Natural killer cell treated with Interleukin-12 subunit alpha and Interleukin-12 subunit beta and Interleukin-15 and Interleukin-18, amount 100 ng/mL, for 72 hours (primary cell): Measurements from ENCODE around the gene VIPAS39. TPM values are rescaled to one million over a fixed set of nuclear protein-coding genes. Genes with fewer than 3 reads are reported as not detected.
"Not testable (repeated sequence)": the region's sequence is repeated elsewhere in the genome, so short reads cannot be mapped to it uniquely, and the experiment has no call there.

Source experiments
- ATAC-seq, 2 donors: fragments of 150-1000 bp; cut with Tn5 transposase in 1 of 2; sonication (Bioruptor Pico), chemical (Tn5 transposase) in 1 of 2; 2 replicates each; pipeline ENCODE4 v1.10.0; 2021
- DNase-seq: peaks from one replicate; pipeline ENCODE4 v3.0.0; 2022; ENCODE audit warnings: low spot score
- H3K27ac Mint-ChIP-seq, 2 donors: 1 replicate in 1 of 2; 2 replicates in 1 of 2; pipeline ENCODE4 v1.8.0; 2022; ENCODE audit warnings: mixed read lengths in 2 of 2, mild to moderate bottlenecking in 1 of 2, moderate library complexity in 1 of 2
- H3K27me3 Mint-ChIP-seq, 2 donors: 1 replicate in 1 of 2; 2 replicates in 1 of 2; pipeline ENCODE4 v1.8.0; 2022; ENCODE audit warnings: mixed read lengths in 2 of 2
- H3K36me3 Mint-ChIP-seq: one replicate; pipeline ENCODE4 v1.8.0; 2022; ENCODE audit warnings: mixed read lengths
- H3K4me1 Mint-ChIP-seq, 2 donors: 1 replicate in 1 of 2; 2 replicates in 1 of 2; pipeline ENCODE4 v1.8.0; 2022; ENCODE audit warnings: low read depth in 2 of 2, mixed read lengths in 2 of 2, mild to moderate bottlenecking in 1 of 2
- H3K4me3 Mint-ChIP-seq: one replicate; pipeline ENCODE4 v1.8.0; 2022; ENCODE audit warnings: mixed read lengths
- H3K9me3 Mint-ChIP-seq: 2 replicates; pipeline ENCODE4 v1.8.0; 2022; ENCODE audit warnings: mixed read lengths
- total RNA-seq, 2 donors: library from RNA; stranded (reverse); gene quantifications; one replicate each; pipeline ENCODE4 v1.2.3, GENCODE V29; 2022

The VIPAS39 gene
- total RNA-seq, 2 donors from 2014 or later: 19.0 to 22.0 TPM

- Mint-ChIP-seq H3K36me3 (peaks cover 39% of the 10 kb centered on the region), H3K27ac (peak overlapping the region; percentile 98), H3K4me1 (peaks cover 31 to 41% of the 10 kb centered on the region in 2 donors), H3K27me3 (no peaks in the 10 kb centered on the region), H3K4me3 (peak overlapping the region; percentile 100), H3K9me3 (no peaks in the 10 kb centered on the region)
- DNase-seq (no peak), ATAC-seq (peak in 1 of 2 donors; percentile 4)
Measured at GRCh38 chr14:77457115-77457521, 283 bp downstream of the VIPAS39 start.

GRCh38 chr14:77455966-77456640 lies 1.3 kb downstream of the VIPAS39 start:
- Mint-ChIP-seq H3K4me3 (peak overlapping the region; percentile 100), H3K36me3 (peaks cover 30% of the 10 kb centered on the region), H3K27ac (peak overlapping the region; percentile 98), H3K9me3 (no peaks in the 10 kb centered on the region), H3K4me1 (peaks cover 26 to 41% of the 10 kb centered on the region in 2 donors), H3K27me3 (no peaks in the 10 kb centered on the region)
- DNase-seq: no peak
- ATAC-seq: no peak

- Mint-ChIP-seq H3K4me3 (no peak overlapping the region), H3K9me3 (no peaks in the 10 kb centered on the region), H3K36me3 (peaks cover 16% of the 10 kb centered on the region), H3K27me3 (no peaks in the 10 kb centered on the region), H3K27ac (no peak overlapping the region), H3K4me1 (no peaks in the 10 kb centered on the region)
- DNase-seq (no peak), ATAC-seq (no peak)
Measured at GRCh38 chr14:77442196-77442595, 15.2 kb downstream of the VIPAS39 start.

DNA sequence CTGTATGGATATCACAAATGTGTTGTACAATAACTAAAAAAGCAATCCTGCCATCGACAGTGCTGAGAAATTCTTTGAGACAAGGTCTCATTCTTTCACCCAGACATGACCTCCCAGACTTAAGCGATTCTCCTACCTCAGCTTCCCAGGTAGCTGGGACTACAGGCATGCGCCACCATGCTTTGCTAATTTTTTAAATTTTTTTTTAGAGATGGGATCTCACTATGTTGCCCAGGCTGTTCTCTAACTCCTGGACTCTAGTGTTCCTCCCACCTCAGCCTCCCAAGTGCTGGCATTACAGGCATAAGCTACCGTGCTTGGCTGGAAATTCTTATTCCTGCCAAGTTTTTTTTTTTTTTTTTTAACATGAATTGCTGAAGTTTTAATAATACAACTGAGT lies 17.5 kb downstream of the VIPAS39 start:
- no peaks in the 10 kb centered on the region for H3K27me3 Mint-ChIP-seq
- no peaks in the 10 kb centered on the region for H3K4me1 Mint-ChIP-seq
- H3K9me3 Mint-ChIP-seq: no peaks in the 10 kb centered on the region
- ATAC-seq (no peak), DNase-seq (no peak)
- H3K27ac Mint-ChIP-seq: no peak overlapping the region
- H3K36me3 Mint-ChIP-seq: peaks cover 29% of the 10 kb centered on the region
- no peak overlapping the region for H3K4me3 Mint-ChIP-seq

- Mint-ChIP-seq H3K4me3 (no peak overlapping the region), H3K36me3 (peaks cover 35% of the 10 kb centered on the region), H3K4me1 (no peaks in the 10 kb centered on the region), H3K27ac (no peak overlapping the region), H3K27me3 (no peaks in the 10 kb centered on the region), H3K9me3 (no peaks in the 10 kb centered on the region)
- no peak for DNase-seq
- no peak for ATAC-seq
Measured at GRCh38 chr14:77438596-77438995, 18.8 kb downstream of the VIPAS39 start.

GRCh38 chr14:77436042-77436441 lies 21.4 kb downstream of the VIPAS39 start:
- DNase-seq (no peak), ATAC-seq (no peak)
- Mint-ChIP-seq H3K36me3 (peaks cover 29% of the 10 kb centered on the region), H3K27me3 (no peaks in the 10 kb centered on the region), H3K27ac (no peak overlapping the region), H3K9me3 (no peaks in the 10 kb centered on the region), H3K4me1 (no peaks in the 10 kb centered on the region), H3K4me3 (no peak overlapping the region)

GRCh38 chr14:77426396-77426795 lies 31.0 kb downstream of the VIPAS39 start:
- Mint-ChIP-seq H3K27ac (no peak overlapping the region), H3K4me1 (no peaks in the 10 kb centered on the region), H3K27me3 (no peaks in the 10 kb centered on the region), H3K36me3 (peaks cover 66% of the 10 kb centered on the region), H3K4me3 (no peak overlapping the region), H3K9me3 (no peaks in the 10 kb centered on the region)
- DNase-seq (no peak), ATAC-seq (no peak)

- H3K36me3 Mint-ChIP-seq: peaks cover 66% of the 10 kb centered on the region
- H3K27ac Mint-ChIP-seq: no peak overlapping the region
- no peaks in the 10 kb centered on the region for H3K4me1 Mint-ChIP-seq
- no peak overlapping the region for H3K4me3 Mint-ChIP-seq
- no peaks in the 10 kb centered on the region for H3K27me3 Mint-ChIP-seq
- ATAC-seq (no peak), DNase-seq (no peak)
- H3K9me3 Mint-ChIP-seq: peaks cover 3% of the 10 kb centered on the region
Measured at GRCh38 chr14:77424862-77425261, 32.5 kb downstream of the VIPAS39 start.

GRCh38 chr14:77423423-77423822 lies 34.0 kb downstream of the VIPAS39 start, which contains the start of gene NOXRED1:
NOXRED1 (minus strand) TSS chr14:77423523; CDS start chr14:77422889, 634 bp downstream.
- peaks cover 56% of the 10 kb centered on the region for H3K36me3 Mint-ChIP-seq
- H3K4me3 Mint-ChIP-seq: no peak within 1 kb of the TSS
- H3K27me3 Mint-ChIP-seq: no peaks in the 10 kb centered on the region
- H3K9me3 Mint-ChIP-seq: peaks cover 6% of the 10 kb centered on the region
- DNase-seq: no peak
- ATAC-seq: no peak
- no peak within 1 kb of the TSS for H3K27ac Mint-ChIP-seq
- H3K4me1 Mint-ChIP-seq: no peaks in the 10 kb centered on the region

- Mint-ChIP-seq H3K4me3 (no peak overlapping the region), H3K36me3 (peaks cover 43% of the 10 kb centered on the region)
Measured at GRCh38 chr14:77421201-77421600, 36.2 kb downstream of the VIPAS39 start.

DNA sequence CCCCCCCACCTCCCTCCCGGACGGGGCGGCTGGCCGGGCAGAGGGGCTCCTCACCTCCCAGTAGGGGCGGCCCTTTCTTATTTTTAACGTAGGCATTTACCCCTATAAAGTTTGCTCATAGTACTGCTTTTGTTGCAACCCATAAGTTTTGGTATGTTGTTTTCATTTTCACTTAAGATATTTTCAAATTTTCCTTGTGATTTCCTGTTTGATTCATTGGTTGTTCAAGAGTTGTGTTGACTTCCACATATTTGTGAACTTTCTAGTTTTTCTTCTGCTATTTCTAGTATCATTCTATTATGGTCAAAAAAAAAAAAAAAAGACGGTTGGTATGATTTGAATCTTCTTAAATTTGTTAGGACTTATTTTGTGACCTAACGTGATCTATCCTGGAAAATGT lies 40.6 kb downstream of the VIPAS39 start:
- H3K4me3 Mint-ChIP-seq: no peak overlapping the region
- H3K36me3 Mint-ChIP-seq: peaks cover 21% of the 10 kb centered on the region
- no peak overlapping the region for H3K27ac Mint-ChIP-seq
- no peak for DNase-seq
- peaks cover 11% of the 10 kb centered on the region for H3K9me3 Mint-ChIP-seq
- H3K27me3 Mint-ChIP-seq: no peaks in the 10 kb centered on the region
- ATAC-seq: no peak
- H3K4me1 Mint-ChIP-seq: no peaks in the 10 kb centered on the region

More at GRCh38 chr14:77421201-77421600, 36.2 kb downstream of the VIPAS39 start:
- no peak for DNase-seq
- Mint-ChIP-seq H3K9me3 (peaks cover 11% of the 10 kb centered on the region), H3K27ac (no peak overlapping the region), H3K27me3 (no peaks in the 10 kb centered on the region), H3K4me1 (no peaks in the 10 kb centered on the region)
- ATAC-seq: no peak

DNA sequence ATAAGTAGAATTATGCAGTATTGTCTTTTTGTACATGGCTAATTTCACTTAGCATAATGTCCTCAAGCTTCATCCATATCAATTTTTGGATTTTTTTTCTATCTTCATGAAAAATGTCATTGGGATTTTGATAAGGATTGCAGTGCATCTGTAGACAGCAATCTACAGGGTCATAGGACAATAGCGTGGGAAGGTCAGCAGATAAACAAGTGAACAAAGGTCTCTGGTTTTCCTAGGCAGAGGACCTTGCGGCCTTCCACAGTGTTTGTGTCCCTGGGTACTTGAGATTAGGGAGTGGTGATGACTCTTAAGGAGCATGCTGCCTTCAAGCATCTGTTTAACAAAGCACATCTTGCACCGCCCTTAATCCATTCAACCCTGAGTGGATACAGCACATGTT lies 41.3 kb downstream of the VIPAS39 start:
- not testable (repeated sequence) for H3K27me3 Mint-ChIP-seq, ATAC-seq
- peaks cover 13% of the 10 kb centered on the region for H3K36me3 Mint-ChIP-seq

DNA sequence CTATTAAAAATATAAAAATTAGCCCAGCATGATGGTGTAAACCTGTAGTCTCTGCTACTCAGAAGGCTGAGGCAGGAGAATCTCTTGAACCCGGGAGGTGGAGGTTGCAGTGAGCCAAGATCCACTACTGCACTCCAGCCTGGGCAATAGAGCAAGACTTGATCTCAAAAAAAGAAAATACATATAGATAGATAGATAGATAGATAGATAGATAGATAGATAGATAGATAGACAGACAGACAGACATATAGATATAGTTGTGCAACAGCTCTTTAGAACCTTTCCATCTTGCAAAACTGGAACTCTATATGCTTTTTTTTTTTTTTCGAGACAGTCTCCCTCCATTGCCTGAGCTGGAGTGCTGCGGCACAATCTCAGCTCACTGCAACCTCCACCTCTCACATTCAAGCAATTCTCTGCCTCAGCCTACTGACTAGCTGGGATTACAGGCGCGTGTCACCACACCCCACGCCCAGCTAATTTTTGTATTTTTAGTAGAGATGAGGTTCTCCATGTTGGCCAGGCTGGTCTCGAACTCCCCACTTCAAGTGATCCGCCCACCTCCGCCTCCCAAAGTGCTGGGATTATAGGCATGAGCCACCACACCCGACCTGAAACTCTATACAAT lies 41.9 kb downstream of the VIPAS39 start:
- not testable (repeated sequence) for ATAC-seq, H3K4me1 Mint-ChIP-seq, H3K27me3 Mint-ChIP-seq, H3K27ac Mint-ChIP-seq, H3K4me3 Mint-ChIP-seq, DNase-seq
- peaks cover 11% of the 10 kb centered on the region for H3K9me3 Mint-ChIP-seq
- peaks cover 13% of the 10 kb centered on the region for H3K36me3 Mint-ChIP-seq

More for the DNA sequence above, 41.3 kb downstream of the VIPAS39 start:
- H3K9me3 Mint-ChIP-seq: peaks cover 11% of the 10 kb centered on the region
- not testable (repeated sequence) for DNase-seq, H3K4me3 Mint-ChIP-seq, H3K27ac Mint-ChIP-seq, H3K4me1 Mint-ChIP-seq

DNA sequence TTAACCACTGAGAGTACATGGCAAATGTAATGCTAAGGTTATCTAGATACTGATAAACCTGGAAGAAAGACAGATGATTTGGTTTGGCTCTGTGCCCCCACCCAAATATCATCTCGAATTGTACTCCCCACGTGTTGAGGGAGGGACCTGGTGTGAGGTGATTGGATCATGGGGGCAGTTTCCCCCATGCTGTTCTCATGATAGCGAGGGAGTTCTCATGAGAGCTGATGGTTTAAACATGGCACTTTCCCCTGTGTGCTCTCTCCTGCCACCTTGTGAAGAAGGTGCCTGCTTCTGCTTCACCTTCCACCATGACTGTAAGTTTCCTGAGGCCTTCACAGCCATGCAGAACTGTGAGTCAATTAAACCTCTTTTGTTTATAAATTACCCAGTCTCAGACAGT lies 48.3 kb downstream of the VIPAS39 start:
- ATAC-seq (no peak), DNase-seq (no peak)
- H3K27ac Mint-ChIP-seq: no peak overlapping the region
- H3K27me3 Mint-ChIP-seq: no peaks in the 10 kb centered on the region
- H3K36me3 Mint-ChIP-seq: no peaks in the 10 kb centered on the region
- H3K4me1 Mint-ChIP-seq: peaks cover 14 to 17% of the 10 kb centered on the region in 2 donors
- no peaks in the 10 kb centered on the region for H3K9me3 Mint-ChIP-seq
- H3K4me3 Mint-ChIP-seq: no peak overlapping the region
